RWPE1 (cell line): ENCODE data around the gene CRHBP.
"Not testable (repeated sequence)": the region's sequence is repeated elsewhere in the genome, so short reads cannot be mapped to it uniquely, and the experiment has no call there.

Source experiments
- CTCF ChIA-PET: fragments of 350-600 bp; sonication (Branson Sonifier 250); formaldehyde crosslinking; extraction: SDS; loops from one replicate; lab custom pipeline; 2021; lab: Yijun Ruan, JAX
- POLR2A ChIA-PET: fragments of 400-600 bp; formaldehyde crosslinking; extraction: SDS; loops from one replicate; lab custom pipeline; 2020; ENCODE audit warnings: antibody characterized with exemption; ENCODE audit not compliant: low non-redundant PET; lab: Yijun Ruan, JAX
- DNase-seq: peaks from one replicate; pipeline ENCODE4 v3.0.0; 2012; ENCODE audit warnings: low spot score
- H3K27ac ChIP-seq: fragments of 450-650 bp; 2 replicates; pipeline ENCODE4 v1.5.1; 2017
- TF ChIP-seq, protein P1 (sequence below): fragments of 450-650 bp; conservative IDR thresholded peaks from 2 replicates; pipeline ENCODE4 v1.5.1; 2017; ENCODE audit warnings: low read depth, mild to moderate bottlenecking

The CRHBP gene

DNA sequence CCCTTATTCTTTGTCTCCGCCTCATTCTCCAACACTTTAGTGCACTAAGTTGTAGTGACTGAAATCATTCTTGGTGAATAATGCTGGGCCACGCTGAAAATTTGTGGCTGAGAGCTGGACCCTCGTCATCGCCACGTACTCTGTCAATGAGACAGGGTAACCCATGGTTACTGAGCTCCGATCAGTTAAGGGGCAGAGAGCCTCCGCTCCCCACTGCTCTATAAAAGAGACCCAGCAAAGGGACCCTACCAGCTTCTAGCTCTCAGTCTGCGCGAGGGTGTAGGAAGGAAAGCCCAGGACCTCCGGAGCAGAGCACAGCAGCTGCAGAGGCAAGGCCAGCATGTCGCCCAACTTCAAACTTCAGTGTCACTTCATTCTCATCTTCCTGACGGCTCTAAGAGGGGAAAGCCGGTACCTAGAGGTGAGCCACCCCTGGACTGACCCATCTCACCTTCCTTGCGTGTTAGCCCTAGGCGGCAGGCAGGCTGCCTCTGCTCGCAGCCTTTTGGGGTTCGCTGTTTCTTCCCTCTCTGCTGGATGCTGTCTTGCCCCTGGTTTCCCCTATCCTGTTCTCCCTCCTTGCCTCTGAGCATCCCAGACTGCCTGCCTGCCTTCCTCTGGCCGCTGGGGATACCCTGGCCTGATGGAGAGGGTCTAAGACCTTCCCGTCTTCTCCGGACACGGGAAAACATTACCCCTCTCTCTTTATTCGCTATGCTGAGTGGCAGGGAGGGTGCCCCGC is at the start of gene CRHBP:
Gene CRHBP, plus strand, starts transcription at position 251 of the 742 bp plus-strand sequence. Its CDS starts 90 bp downstream, at position 341.
- no peak for DNase-seq
- TF ChIP-seq, protein P1, sequence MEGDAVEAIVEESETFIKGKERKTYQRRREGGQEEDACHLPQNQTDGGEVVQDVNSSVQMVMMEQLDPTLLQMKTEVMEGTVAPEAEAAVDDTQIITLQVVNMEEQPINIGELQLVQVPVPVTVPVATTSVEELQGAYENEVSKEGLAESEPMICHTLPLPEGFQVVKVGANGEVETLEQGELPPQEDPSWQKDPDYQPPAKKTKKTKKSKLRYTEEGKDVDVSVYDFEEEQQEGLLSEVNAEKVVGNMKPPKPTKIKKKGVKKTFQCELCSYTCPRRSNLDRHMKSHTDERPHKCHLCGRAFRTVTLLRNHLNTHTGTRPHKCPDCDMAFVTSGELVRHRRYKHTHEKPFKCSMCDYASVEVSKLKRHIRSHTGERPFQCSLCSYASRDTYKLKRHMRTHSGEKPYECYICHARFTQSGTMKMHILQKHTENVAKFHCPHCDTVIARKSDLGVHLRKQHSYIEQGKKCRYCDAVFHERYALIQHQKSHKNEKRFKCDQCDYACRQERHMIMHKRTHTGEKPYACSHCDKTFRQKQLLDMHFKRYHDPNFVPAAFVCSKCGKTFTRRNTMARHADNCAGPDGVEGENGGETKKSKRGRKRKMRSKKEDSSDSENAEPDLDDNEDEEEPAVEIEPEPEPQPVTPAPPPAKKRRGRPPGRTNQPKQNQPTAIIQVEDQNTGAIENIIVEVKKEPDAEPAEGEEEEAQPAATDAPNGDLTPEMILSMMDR: no peak
- ChIA-PET CTCF (interaction anchor here (0.5 to 0.8 kb wide), 3 partner anchors 15 to 1797 kb away, joined by 3 to 5 read pairs (median 4); no protein-coding TSS in a partner anchor), POLR2A (no interaction called here)
- no peak within 1 kb of the TSS for H3K27ac ChIP-seq

- CTCF ChIA-PET: interaction anchor here (0.7 kb wide), 1 partner anchor 67 kb away, joined by 3 read pairs; no protein-coding TSS in a partner anchor
- POLR2A ChIA-PET: no interaction called here
- no peak overlapping the region for H3K27ac ChIP-seq
- TF ChIP-seq, protein P1: no peak
- no peak for DNase-seq
These were observed 44.7 kb upstream of the CRHBP start for GRCh38 chr5:76908166-76908565.

DNA sequence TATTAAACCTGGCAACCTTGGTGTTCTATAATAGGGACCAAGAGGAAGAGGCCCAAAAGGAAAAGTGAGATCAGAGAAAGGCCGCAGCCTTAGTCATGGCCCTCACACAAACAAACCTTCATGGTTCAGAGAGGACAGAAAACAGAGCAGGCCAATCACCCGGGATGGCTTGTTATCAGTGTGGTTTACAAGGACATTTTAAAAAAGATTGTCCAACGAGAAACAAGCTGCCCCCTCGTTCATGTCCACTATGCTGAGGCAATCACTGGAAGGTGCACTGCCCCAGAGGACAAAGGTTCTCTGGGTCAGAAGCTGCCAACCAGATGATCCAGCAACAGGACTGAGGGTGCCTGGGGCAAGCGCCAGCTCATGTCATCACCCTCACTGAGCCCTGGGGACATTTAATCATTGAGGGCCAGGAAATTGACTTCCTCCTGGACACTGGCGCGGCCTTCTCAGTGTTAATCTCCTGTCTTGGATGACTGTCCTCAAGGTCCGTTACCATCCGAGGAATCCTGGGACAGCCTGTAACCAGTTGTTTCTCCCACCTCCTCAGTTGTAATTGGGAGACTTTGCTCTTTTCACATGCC is 42.4 kb upstream of the CRHBP start:
- POLR2A ChIA-PET, CTCF ChIA-PET, DNase-seq, H3K27ac ChIP-seq: not testable (repeated sequence)

DNA sequence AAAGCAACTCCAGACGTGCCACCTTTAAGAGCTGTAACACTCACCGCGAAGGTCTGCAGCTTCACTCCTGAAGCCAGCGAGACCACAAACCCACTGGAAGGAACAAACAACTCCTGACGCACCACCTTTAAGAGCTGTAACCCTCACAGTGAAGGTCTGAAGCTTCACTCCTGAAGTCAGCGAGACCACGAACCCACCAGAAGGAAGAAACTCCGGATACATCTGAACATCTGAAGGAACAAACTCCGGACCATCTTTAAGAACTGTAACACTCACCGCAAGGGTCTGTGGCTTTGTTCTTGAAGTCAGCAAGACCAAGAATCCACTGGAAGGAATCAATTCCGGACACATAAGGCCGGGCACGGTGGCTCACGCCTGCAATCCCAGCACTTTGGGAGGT is 38.2 kb upstream of the CRHBP start:
- H3K27ac ChIP-seq, CTCF ChIA-PET, POLR2A ChIA-PET, DNase-seq: not testable (repeated sequence)

- TF ChIP-seq, protein P1: no peak
- DNase-seq: no peak
- ChIA-PET CTCF (no interaction called here), POLR2A (no interaction called here)
- no peak overlapping the region for H3K27ac ChIP-seq
These were observed 34.3 kb upstream of the CRHBP start for GRCh38 chr5:76918539-76918938.

- no peak for DNase-seq
- H3K27ac ChIP-seq: no peak overlapping the region
- POLR2A ChIA-PET: no interaction called here
- CTCF ChIA-PET: no interaction called here
- TF ChIP-seq, protein P1: no peak
These were observed 32.4 kb upstream of the CRHBP start for GRCh38 chr5:76920491-76920890.

GRCh38 chr5:76926329-76927105 is 26.3 kb upstream of the CRHBP start:
- POLR2A ChIA-PET: no interaction called here
- TF ChIP-seq, protein P1: no peak
- no peak overlapping the region for H3K27ac ChIP-seq
- no peak for DNase-seq
- CTCF ChIA-PET: interaction anchor here (1.0 kb wide), 1 partner anchor 44 kb away, joined by 3 read pairs; no protein-coding TSS in a partner anchor
